ENCODE results near the gene ATN1. TPM values are rescaled to one million over a fixed set of nuclear protein-coding genes. Genes with fewer than 3 reads are reported as not detected.

ATN1 gene
- total and polyA plus RNA-seq, 9 of the 15 experiments (the other 6 are each of a cell fraction or from before 2014, with no cell fraction given) = 0.15 to 49.8 (median 2.7) TPM

DNA sequence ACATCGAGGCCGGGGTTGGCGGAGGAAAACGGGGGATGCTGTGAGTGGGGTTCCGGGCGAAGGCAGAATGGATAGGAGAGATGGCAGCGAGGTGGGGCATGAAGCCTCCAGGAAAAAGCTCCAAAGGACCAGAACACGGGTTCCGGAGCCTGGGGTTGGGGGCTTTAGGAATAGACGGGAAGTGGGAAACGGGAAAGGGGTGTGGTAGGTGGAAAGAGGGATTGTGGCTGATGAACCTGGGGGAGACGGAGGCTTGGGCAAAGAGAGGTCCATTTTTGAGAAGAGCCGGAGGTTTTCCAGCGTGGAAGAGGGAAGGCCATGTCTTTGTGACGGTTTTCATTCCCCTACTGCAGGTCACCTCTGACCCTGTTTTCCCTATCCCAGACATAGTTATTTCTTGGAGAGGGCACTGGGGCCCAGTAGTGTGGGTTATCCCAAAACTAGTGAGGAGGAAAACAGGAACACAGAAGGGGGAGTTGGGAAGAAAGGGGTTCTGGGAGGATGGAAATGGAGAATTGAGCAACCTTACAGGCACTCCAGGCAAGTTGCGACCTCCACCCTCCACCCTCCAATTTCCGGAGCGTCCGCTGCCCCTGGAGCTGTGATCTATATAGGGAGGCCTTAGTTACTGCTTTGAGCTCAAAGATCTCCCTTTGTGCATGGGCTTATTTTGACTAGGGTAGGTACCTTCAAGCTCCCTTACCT is 1.1 kb downstream of the ATN1 start (continued):
- TF ChIP-seq RB1 (IDR thresholded peaks at IDR 0.05; ENCODE audit: low read depth) (no peak), TEAD1 (CRISPR knock-in tag; IDR thresholded peaks at IDR 0.05) (no peak), RBBP5 (IDR thresholded peaks at IDR 0.05; ENCODE audit: borderline replicate concordance, insufficient read depth, low read length, poor library complexity, severe bottlenecking) (peak; percentile 20), E2F4 (CRISPR knock-in tag; IDR thresholded peaks at IDR 0.05; ENCODE audit: low read depth) (no peak), TBL1XR1 (IDR thresholded peaks at IDR 0.05; ENCODE audit: low read length in 2 of 2) (0 out of 4 replicates have a peak, but pooled peaks of 1 of the 2 experiments have one; percentile 26), RBFOX2 (IDR thresholded peaks at IDR 0.05; ENCODE audit: low read depth, low read length) (0 out of 2 replicates have a peak, but pooled peaks have one; percentile 19), ZNF324 (CRISPR knock-in tag; IDR thresholded peaks at IDR 0.05) (no peak), FOXA3 (CRISPR knock-in tag; conservative IDR thresholded peaks at IDR 0.05 in 1 of 2, IDR thresholded peaks at IDR 0.05 in 1 of 2) (no peak), NFRKB (IDR thresholded peaks at IDR 0.05; ENCODE audit: low read depth) (0 out of 2 replicates have a peak, but pooled peaks have one; percentile 32), MEF2D (tag; conservative IDR thresholded peaks at IDR 0.05; ENCODE audit: low read depth) (no peak), CHCHD3 (CRISPR knock-in tag; IDR thresholded peaks at IDR 0.05) (no peak), PHF8 (IDR thresholded peaks at IDR 0.05; ENCODE audit: borderline replicate concordance, low read length) (no peak), PPARD (CRISPR knock-in tag; IDR thresholded peaks at IDR 0.05) (no peak), ZNF707 (CRISPR knock-in tag; conservative IDR thresholded peaks at IDR 0.05) (no peak), ZBTB1 (CRISPR knock-in tag; IDR thresholded peaks at IDR 0.05; ENCODE audit: borderline replicate concordance, low read depth) (no peak), CGGBP1 (CRISPR knock-in tag; IDR thresholded peaks at IDR 0.05) (no peak)
- TF ChIP-seq, protein P1, sequence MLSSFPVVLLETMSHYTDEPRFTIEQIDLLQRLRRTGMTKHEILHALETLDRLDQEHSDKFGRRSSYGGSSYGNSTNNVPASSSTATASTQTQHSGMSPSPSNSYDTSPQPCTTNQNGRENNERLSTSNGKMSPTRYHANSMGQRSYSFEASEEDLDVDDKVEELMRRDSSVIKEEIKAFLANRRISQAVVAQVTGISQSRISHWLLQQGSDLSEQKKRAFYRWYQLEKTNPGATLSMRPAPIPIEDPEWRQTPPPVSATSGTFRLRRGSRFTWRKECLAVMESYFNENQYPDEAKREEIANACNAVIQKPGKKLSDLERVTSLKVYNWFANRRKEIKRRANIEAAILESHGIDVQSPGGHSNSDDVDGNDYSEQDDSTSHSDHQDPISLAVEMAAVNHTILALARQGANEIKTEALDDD (IDR thresholded peaks at IDR 0.05) = no peak
- TF ChIP-seq, protein P2, sequence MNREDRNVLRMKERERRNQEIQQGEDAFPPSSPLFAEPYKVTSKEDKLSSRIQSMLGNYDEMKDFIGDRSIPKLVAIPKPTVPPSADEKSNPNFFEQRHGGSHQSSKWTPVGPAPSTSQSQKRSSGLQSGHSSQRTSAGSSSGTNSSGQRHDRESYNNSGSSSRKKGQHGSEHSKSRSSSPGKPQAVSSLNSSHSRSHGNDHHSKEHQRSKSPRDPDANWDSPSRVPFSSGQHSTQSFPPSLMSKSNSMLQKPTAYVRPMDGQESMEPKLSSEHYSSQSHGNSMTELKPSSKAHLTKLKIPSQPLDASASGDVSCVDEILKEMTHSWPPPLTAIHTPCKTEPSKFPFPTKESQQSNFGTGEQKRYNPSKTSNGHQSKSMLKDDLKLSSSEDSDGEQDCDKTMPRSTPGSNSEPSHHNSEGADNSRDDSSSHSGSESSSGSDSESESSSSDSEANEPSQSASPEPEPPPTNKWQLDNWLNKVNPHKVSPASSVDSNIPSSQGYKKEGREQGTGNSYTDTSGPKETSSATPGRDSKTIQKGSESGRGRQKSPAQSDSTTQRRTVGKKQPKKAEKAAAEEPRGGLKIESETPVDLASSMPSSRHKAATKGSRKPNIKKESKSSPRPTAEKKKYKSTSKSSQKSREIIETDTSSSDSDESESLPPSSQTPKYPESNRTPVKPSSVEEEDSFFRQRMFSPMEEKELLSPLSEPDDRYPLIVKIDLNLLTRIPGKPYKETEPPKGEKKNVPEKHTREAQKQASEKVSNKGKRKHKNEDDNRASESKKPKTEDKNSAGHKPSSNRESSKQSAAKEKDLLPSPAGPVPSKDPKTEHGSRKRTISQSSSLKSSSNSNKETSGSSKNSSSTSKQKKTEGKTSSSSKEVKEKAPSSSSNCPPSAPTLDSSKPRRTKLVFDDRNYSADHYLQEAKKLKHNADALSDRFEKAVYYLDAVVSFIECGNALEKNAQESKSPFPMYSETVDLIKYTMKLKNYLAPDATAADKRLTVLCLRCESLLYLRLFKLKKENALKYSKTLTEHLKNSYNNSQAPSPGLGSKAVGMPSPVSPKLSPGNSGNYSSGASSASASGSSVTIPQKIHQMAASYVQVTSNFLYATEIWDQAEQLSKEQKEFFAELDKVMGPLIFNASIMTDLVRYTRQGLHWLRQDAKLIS (CRISPR knock-in tag; IDR thresholded peaks at IDR 0.05) = no peak

Measured in K562 (cell line).